ENCODE data around the gene ADAMTS9. TPM values are rescaled to one million over a fixed set of nuclear protein-coding genes. Genes with fewer than 3 reads are reported as not detected.

The ADAMTS9 gene
- total RNA-seq, 4 donors from 2014 or later = 4.8 to 49.8 (median 13.4) TPM

- intact Hi-C loops (cut with DNase I; ENCODE audit: low total_unique reads) = loop anchor here (5.0 kb wide), 4 partner anchors 82 to 1202 kb away; no protein-coding TSS in a partner anchor
- in situ Hi-C loops (cut with MboI; ENCODE audit: low sequenced_read_pairs in 4 of 4) = loop anchor here (5.0 to 25.0 kb wide), 8 partner anchors 84 to 1207 kb away; no protein-coding TSS in a partner anchor
- Histone ChIP-seq H3K36me3 (no peaks in the 10 kb centered on the region), H3K27ac (peak overlapping the region in 1 of 4 donors; percentile 4), H3K4me3 (no peak overlapping the region), H3K27me3 (no peaks in the 10 kb centered on the region), H3K9me3 (no peaks in the 10 kb centered on the region), H3K4me1 (peaks cover 6% of the 10 kb centered on the region in 2 donors)
- TF ChIP-seq POLR2A (IDR thresholded peaks at IDR 0.05) (no peak), CTCF (IDR thresholded peaks at IDR 0.05 in 4 of 5, conservative IDR thresholded peaks at IDR 0.05 in 1 of 5) (peak; percentile 65 to 78 (median 71))
- peak; percentile 24 to 37 for ATAC-seq
- peak; percentile 28 to 34 for DNase-seq
Measured at GRCh38 chr3:64530434-64531049, 157.3 kb downstream of the ADAMTS9 start.

DNA sequence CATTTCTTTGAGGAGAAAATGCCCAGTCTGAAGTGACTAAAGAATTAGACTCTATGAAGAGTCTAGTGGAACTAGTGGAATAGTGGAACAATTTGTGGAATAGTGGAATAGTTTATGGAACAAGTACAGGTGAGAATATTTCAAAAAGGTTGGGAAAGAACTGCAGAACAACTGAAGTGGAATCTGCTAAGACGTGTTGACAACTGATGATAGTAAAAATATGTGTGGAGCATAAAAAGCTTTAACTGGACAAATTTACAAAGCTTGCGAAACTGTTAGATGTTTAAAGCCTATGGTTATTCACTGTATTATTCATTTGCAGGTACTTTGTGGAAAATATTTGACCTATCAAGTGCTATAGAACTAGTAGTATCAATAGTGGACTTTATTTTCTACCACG is 164.5 kb downstream of the ADAMTS9 start:
- H3K9me3 ChIP-seq = no peaks in the 10 kb centered on the region

DNA sequence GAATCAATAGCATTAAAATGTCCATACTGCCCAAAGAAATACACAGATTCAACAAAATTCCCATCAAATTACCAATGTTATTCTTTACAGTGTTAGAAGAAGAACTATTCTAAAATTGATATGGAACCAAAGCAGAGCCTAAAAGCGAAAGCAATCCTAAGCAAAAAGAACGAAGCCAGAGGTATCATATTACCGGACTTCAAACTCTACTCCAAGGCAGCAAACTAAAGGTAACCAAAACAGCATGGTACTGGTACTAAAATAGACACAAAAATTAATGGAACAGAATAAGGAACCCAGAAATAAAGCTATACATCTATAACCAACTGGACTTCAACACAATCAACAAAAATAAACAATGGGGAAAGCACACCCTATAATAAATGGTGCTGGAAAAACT is 167.5 kb downstream of the ADAMTS9 start:
- DNase-seq (no peak), ATAC-seq (no peak)
- H3K4me3 ChIP-seq = peak overlapping the region in 2 of 4 donors; percentile 9 to 25
- H3K27ac ChIP-seq = no peak overlapping the region
- H3K36me3 ChIP-seq = peaks cover 0 to 30% of the 10 kb centered on the region in 2 donors
- no peaks in the 10 kb centered on the region for H3K9me3 ChIP-seq
- in situ Hi-C loops (cut with MboI; ENCODE audit: low sequenced_read_pairs in 4 of 4) (no loop called here), intact Hi-C loops (cut with DNase I; ENCODE audit: low total_unique reads) (no loop called here)
- TF ChIP-seq CTCF (IDR thresholded peaks at IDR 0.05 in 4 of 5, conservative IDR thresholded peaks at IDR 0.05 in 1 of 5) (no peak), POLR2A (IDR thresholded peaks at IDR 0.05) (no peak)
- no peaks in the 10 kb centered on the region for H3K4me1 ChIP-seq
- H3K27me3 ChIP-seq = no peaks in the 10 kb centered on the region

More for the DNA sequence above, 164.5 kb downstream of the ADAMTS9 start:
- H3K27me3 ChIP-seq = no peaks in the 10 kb centered on the region
- H3K4me1 ChIP-seq = no peaks in the 10 kb centered on the region
- H3K27ac ChIP-seq = no peak overlapping the region
- in situ Hi-C loops (cut with MboI; ENCODE audit: low sequenced_read_pairs in 4 of 4) = no loop called here
- intact Hi-C loops (cut with DNase I; ENCODE audit: low total_unique reads) = no loop called here
- TF ChIP-seq CTCF (IDR thresholded peaks at IDR 0.05 in 4 of 5, conservative IDR thresholded peaks at IDR 0.05 in 1 of 5) = no peak
- ATAC-seq = no peak
- no peak for DNase-seq
- peaks cover 0 to 14% of the 10 kb centered on the region in 2 donors for H3K36me3 ChIP-seq
- H3K4me3 ChIP-seq = no peak overlapping the region

- ATAC-seq (no peak), DNase-seq (no peak)
- Histone ChIP-seq H3K27me3 (no peaks in the 10 kb centered on the region), H3K4me1 (no peaks in the 10 kb centered on the region), H3K27ac (no peak overlapping the region), H3K36me3 (peaks cover 0 to 36% of the 10 kb centered on the region in 2 donors), H3K9me3 (no peaks in the 10 kb centered on the region), H3K4me3 (no peak overlapping the region)
- no peak for TF ChIP-seq POLR2A (IDR thresholded peaks at IDR 0.05)
- no peak for TF ChIP-seq CTCF (IDR thresholded peaks at IDR 0.05 in 4 of 5, conservative IDR thresholded peaks at IDR 0.05 in 1 of 5)
- intact Hi-C loops (cut with DNase I; ENCODE audit: low total_unique reads) (no loop called here), in situ Hi-C loops (cut with MboI; ENCODE audit: low sequenced_read_pairs in 4 of 4) (no loop called here)
Measured at GRCh38 chr3:64518950-64519349, 168.8 kb downstream of the ADAMTS9 start.
